NCI-H524 treated with DMSO at 0.1 percent for 48 hours (cell line): ENCODE data around the gene ZNF532.

Experiments
- DNase-seq: peaks from one replicate; lab custom pipeline; 2025; lab: John Stamatoyannopoulos, UW

ZNF532 gene

DNA sequence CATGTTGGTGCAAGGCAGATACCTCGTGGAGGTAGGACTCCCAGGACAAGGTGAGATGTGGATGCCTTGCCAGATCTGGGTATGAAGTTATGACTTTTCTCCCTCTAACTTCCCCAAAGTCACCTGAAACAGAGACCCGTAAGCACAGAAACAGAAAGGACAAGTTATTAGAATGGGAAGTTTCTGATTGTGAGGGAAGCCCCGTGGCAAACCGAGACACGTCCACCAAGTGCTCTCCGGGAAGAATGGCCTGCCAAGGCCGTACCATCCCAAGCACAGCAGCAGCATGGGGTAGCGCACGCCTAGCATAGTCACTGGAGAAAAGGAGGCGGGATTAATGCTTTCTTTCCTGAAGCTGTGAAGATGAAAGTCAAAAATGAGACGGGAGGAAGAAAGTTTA lies 110.6 kb downstream of the ZNF532 start:
- DNase-seq: no peak

DNA sequence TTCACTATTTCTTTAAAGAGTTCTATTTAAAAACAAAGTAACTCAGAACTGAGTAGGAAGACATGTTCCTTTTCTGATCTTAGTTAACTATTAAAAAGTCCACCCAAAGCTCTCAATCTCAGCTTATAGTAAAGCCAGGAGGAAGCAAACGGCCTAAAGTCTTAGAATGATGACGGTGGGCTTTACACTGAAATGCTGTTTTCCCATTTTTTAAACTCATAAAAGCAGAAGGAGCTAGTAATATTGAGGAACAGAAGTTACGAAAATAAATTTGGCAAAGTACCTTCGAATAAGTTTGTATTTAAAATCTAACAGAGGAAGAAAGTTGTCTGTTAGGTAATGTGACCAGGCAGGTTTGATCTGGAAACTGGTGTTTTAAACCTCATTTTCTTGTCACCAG lies 111.1 kb downstream of the ZNF532 start:
- DNase-seq: no peak

DNA sequence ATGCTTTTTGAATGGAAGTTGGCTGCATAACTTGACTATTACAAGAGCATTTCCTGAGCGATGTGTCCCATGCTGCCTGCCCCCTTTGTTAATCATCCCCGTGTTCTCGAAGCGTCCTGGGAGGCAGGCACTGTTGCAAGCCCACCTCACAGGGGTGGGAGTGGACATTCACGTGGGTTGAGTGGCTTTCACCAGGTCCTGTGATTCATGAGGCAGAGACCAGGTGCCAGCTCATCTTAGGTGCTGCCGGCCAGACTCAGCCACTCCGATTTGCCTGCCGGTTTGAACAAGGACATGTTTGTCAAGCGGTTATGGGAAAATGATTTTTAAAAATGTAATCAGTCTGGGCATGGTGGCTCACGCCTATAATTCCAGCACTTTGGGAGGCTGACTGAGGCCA lies 112.5 kb downstream of the ZNF532 start:
- DNase-seq: no peak

DNA sequence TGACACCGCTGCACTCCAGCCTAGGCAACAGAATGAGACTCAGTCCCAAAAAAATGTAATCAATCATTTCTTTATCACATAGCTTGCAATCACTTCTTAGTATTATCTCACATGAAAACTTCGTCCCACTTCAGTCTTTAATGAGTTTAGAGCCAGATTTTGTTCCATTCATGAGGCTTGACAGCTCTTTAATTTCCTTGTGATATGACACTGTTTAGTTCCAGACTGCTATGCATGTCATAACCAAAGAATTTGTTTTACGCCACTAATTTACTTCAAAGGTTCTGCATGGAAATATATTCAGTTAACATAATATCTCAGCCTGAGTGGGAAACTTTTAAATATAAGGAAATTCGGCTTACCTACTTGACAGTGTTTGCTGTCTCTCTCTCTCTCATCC lies 113.1 kb downstream of the ZNF532 start:
- DNase-seq: no peak

DNA sequence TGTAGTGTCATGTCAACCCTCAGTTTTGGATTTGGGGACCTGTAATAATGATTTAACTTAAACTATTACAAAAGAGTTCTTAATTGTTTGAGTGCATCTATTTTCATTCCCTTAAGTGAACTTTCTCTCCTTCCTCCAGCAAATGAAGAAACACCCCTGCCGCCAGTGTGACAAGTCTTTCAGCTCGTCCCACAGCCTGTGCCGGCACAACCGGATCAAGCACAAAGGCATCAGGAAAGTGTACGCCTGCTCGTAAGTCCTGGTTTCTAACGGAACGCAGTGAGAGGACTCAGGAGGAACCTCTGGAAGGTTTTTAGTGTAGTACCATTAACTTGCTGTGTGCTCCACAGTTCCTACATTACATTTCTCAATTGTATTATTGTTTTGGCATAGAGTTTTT lies 114.2 kb downstream of the ZNF532 start:
- no peak for DNase-seq

DNA sequence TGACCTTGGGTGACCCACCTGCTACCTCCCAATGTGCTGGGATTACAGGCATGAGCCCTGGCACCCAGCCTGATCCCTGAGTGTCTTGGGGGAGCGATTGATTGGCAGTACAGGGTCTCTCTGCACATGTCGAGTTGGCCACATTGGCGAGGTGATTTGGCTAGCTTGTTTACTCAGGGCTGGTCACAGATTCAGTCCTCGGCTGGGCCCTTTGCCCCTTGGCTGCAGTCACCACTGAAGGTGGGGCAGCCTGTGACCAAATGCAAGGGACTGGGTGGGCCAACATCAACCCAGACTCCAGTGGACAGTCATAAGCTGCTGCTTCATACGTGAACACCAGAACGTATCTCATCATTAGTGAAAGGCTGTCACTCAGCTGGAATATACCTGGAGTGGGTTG lies 114.9 kb downstream of the ZNF532 start:
- no peak for DNase-seq

DNA sequence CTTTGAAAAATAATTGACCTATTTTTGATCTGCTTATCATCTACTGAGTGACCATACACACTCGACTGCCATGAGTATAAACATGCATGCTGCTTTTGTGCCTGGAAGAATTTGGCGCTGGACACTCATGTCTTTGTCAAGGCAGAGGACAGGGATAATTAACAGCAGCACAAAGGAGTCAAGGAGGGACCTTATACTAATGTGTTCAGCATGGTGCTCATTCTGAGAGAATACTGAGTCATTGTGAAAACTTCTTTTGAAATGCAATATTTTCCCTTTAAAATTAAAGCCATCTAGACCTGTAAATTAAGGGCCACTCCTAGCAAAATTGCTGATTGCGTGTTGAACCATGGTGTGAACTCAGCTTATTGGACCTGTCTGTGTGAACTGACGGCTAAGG lies 116.3 kb downstream of the ZNF532 start:
- DNase-seq: no peak

DNA sequence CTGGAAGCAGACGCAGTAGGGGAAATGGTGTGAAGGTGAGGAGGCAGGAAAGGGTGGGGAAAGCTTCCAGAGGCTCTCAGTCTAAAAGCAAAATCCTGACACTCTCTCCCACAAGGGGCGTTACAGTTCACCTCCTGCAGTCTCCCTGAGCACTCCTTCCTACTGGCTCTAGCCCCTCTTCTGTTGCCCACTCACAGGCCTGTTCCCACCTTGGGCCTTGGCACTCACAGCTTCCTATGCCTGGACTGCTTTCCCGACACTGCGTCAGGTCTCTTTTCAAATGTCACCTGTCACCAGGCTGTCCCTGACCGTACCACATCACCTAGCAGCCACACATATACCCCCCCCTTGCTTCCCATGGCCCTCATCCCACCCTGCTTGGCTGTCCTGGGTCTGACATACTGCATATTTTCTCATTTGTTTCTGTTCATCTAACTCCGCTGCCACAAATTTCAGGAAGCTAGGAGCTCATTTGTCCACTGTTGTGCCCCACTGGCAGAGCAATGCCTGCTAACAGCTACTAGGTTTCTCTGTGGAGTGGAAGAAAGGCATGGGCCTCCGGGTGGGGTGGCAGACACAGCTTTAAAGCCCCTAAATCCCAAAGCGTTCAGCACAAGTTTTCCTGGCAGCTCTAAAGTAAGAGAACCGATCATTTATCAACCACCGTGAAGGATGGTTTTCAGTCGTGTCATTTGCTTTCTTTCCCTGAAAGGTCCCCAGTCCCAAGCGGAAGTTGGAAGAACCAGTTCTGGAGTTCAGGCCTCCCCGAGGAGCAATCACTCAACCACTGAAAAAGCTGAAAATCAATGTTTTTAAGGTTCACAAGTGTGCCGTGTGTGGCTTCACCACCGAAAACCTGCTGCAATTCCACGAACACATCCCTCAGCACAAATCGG lies 118.8 kb downstream of the ZNF532 start:
- no peak for DNase-seq

DNA sequence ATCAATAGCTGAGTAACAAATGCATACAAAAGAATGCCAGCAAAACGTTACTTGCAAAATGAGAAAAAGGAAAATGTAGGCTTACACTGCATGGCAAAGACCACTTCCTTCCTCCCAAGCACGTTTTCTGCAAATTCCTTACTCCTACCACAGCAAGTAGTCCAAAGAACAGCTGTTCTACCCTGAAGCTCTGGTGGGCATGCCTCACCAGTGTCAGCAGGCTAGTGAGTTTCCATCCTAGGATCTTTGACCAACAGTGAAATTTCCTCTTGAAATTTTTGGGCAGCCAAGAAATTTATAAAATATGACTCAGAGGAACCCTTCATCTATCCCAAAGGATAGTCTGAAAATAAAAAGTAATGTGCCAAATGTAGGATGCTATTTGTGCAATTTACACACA lies 123.9 kb downstream of the ZNF532 start:
- no peak for DNase-seq

DNA sequence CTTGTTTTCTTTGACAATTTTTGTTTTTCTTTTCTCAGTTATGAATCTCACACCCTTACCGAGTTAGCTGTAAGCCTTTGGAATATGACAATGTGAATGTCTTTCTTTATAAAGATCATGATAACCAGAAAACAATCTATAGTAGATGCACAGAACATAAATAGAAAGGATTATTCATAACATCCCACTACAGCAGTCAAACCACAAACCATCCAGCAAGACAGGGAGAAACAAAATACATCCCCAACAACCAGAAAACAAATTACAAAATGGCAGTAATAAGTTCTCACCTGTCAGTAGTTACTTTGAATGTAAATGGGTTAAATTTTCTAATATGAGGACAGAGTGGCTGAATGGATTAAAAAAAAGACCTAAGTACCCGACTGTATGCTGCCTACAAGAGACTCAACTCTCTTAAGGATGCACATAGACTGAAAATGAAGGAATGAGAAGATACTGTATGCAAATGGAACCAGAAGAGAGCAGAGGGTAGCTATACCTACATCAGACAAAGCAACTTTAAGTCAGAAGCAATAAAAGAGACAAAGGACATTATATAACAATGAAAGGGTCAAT lies 124.6 kb downstream of the ZNF532 start:
- no peak for DNase-seq

DNA sequence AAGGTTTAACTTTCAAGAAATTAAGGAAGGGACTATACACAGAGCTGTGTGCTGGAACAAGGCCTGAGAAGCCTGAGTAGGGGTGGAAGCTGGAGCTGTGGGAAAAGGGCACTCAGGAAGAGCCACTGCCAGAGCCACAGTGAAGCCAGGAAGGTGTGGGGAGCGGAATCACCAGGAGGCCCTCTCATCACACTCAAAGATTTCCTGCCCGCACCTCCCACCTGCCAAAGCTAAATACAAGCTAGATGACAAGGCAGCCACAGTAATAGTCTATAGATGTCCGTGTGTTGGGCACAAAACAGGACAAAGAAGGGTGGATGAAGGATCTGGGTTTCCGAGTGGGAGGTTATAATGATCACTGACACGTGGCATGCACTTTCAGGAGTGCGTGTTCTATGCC lies 126.0 kb downstream of the ZNF532 start:
- DNase-seq: no peak

DNA sequence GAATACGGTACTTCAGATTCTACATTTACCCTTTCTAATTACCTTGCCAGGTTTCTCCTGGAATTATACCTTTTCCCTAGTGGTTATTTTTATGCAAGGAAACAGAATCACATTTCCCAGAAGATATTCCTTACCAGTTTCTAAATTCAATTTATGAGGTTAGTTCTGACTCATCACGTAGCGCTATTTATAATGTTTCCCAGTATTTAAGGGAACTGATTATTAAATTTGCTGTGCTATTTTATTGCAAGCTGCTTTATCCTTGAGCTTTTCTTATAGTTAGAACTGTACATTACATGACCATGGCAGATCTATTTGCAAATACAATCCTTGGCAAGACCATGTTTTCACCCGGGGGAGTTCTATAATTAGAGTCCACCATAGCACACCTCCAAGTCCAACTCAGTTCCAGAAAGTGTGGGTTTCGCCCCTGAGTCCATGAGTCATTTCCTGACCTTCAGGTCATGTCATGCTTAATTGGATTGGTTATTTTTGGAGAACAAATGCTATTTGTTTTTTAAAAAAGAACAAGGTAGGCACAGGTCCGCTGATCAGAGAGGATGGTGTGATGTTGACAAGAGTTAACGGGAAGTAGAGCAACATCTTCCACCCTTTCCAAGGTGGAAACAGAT lies 126.6 kb downstream of the ZNF532 start:
- no peak for DNase-seq

DNA sequence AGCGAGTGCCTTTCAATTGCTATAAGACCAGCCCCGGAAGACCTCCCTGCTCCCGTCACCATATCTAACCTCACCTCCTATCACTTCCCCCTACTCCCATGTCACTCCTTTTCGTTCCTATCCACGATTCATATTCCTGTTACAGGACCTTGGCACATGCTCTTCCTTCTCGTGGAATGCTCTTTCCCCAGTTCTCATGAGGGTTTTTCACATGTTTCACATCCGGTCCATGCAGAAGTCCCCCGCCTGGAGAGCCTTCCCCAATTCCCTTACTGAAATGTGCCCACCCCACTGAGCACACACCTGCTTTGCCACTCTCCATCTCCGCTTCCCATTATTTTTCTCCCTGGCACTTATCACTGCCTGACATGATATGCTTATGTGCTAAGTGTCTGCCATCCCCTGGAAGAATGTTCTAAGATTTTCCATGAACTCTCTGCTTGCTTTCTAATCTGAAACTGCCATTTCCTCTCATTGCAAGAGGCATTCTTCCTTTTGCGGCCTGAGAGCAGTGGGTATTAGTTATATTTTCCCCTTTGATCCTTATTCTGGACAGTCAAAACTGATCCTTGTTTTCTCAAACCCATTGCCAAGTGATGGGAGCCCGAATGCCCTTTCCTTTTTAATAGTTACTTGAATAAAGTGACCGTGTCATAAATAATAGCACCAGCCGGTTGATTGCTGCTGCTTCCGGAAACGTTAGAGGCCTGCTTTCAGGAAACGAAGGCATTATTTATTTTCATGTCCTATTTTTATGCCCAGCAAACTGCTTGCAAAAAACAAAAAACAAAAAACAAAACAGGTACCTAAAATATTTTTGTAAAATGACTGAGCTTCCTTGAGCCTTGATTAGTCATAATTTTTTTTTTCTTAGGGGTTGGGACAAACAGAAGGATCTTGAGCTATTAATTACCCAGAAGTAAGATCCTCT lies 127.9 kb downstream of the ZNF532 start:
- DNase-seq: no peak

DNA sequence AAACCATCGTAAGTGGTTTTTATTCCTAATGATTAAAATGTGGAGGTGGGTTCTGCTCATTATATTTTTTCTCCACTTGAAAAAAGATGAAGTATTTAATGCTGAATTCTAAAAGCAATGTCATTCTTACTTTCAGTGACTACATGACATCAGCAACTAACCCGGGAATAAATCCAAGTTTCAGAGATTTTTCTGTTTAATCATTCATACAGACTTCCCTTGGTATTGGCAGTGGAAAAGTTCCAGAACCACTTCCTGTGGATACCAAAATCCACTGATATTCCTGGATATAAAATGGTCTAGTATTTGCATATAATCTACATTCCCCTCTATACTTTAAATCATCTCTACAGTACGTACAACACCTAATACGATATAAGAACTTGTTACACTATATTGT lies 128.6 kb downstream of the ZNF532 start:
- DNase-seq: no peak

DNA sequence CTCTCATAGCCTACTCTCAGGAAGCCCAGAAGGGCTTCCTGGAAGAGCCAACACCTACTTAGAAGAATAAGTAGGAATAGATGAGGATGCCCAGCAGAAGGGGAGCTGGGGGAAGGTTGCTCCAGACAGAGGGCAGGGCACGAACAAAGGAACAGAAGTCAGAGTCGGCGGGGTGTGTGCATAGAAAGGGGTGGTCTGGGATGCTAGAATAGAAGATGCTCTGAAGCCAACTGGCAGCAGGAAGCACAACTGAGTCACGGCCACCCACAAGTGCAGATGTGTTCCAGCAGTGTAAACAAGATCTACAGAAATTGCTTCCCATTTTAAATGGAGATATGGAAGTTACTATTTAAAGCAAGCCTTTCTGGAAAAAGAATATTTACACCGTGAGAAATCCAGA lies 131.0 kb downstream of the ZNF532 start:
- DNase-seq: no peak

DNA sequence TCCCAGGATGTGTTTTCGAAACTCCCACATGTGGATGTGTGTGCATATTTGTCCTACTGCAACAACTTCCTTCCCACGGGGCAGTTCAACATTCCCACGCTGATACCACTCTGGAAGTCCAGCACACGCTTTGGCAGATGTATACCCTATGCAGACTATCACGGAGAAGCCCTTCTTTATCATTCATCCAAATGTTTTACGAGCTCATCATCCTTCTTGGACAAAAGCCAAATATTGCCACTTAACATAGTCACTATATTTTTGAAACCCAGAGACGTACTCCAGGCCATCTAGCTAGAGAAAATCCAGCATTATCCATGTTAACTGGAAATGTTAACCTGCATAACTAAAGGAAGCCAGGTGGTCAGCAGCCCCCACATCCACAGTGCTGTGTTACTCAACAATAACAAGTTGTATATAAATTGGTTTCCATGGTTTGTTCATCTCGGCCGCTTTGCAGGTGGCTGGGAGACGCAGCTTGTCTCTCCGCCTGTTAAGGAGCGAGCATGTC lies 131.5 kb downstream of the ZNF532 start:
- peak; percentile 61 for DNase-seq

DNA sequence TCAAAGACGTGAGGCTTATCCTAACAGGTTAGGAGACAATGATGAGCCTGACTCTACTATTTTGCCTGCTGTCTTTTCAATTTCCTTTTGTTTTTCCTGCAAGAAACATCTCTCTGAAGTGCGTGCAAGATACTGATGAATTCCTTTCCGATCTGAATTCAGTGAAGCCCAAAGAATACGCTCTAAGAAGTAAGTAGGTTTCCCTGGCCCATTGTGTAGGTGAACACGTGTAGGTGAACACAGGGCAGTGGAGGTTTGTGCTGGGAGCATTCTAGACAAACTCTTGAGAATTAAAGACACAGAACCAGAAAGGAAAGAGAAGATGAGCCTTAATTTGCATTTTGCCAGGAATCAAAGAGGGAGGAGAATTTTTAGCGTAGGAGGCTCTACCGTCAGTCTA lies 132.0 kb downstream of the ZNF532 start:
- no peak for DNase-seq

DNA sequence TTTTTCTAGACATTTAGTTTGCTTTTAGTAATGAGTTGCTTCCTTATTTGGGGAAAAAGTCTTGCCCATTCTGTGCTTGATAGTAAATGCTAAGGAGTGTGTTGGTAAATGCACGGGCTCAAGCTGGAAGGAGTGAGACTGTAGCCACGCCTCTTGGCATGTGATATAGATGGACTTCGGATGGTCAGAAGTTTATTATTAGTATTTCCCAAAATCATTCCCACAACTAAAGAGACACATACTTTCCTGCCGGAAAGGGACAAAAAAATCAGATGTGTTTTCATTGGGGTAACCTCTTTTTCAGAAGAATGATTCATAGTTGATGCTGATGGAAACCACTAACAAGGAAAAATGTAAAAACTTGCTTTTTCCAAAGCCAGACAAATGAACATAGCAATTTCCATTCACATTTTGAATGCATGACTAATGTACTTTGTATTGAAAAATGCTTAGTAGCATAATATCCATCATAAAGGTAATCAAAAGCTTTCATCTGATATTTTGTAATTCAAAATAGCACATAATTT lies 133.2 kb downstream of the ZNF532 start:
- no peak for DNase-seq

DNA sequence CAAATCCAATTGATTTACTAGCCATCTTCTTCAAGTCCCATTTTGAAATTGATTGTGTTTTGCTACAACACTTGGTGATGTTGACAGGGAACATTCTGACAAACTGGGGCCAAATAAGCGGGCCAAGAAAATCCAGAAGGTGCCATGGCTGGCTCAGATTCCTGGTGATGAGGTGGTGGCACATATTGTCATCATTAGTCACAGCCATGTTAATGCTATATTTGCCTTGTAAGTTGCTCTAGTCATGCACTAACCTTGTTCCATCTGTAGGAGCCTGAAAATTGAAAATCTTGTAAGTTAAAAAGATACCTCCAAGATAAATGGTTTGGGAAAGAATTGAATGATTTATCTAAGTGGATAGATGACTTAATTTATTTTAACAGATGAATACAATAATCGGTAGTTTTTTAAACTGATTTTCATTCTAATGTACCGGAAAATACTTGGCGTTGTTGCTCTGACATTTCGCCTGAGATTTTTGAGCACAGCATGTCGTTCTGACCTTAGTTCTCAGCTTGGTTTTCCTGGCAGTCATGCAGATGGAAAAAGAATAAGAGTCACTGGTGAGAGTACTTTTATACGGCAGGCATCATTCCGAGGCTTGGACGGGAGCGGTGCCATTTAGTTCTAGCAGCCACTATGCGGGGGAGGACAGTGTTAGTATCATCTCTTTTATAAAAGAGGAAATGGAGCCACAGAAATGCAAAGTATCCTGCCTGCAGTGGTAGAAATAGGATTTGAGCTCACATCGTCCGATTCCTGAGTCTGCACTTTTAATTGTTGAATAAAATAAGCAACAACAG lies 133.9 kb downstream of the ZNF532 start:
- no peak for DNase-seq

DNA sequence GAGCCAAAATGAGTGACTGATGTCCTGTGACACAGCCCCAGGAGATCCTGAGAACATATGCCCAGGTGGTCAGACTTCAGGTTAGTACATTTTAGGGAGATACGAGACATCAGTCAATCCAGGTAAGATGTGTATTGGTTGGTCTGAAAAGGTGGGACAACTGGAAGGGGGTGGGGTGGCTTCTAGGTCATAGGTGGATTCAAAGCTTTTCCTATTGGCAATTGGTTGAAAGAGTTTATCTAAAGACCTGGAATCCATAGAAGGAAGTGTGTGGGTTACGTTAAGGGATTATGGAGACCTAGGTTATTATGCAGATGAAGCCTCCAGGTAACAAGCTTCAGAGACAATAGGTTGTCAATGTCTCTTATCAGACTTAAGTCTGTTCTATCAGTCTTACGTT lies 136.5 kb downstream of the ZNF532 start:
- DNase-seq: no peak

DNA sequence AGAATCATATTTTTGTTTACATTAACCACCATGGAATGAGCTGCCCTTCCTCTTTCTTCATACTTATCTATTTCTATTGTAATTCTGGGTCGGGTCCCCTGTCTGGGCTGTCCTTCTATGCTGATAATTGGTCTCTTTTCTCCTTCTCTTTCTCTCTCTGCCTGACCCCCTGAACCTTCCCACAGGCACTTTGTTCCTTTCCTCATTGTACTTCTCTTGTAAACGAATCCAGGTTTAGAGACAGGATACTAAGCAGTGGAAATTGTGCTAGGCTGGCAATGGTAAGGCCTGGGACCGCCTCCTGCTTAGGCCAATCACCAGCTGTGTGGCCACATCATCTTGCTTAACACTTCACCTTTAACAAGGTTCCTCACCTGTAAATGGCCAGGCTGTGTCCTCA lies 137.0 kb downstream of the ZNF532 start:
- no peak for DNase-seq
